HepG2 (cell line): ENCODE measurements around the gene STOM. TPM values are rescaled to one million over a fixed set of nuclear protein-coding genes. Genes with fewer than 3 reads are reported as not detected.
A peak's percentile ranks its signal among the peaks of the same experiment; 100 is the strongest.

Experiments
- CC2D1A ChIP-seq: sonication (generic); formaldehyde crosslinking; IDR thresholded peaks from 2 replicates; pipeline ENCODE4 v1.8.1; 2023; ENCODE audit warnings: mild to moderate bottlenecking, missing genetic modification reagents
- E2F1 ChIP-seq: sonication (generic); formaldehyde crosslinking; IDR thresholded peaks from 2 replicates; pipeline ENCODE4 v1.5.0; 2020; ENCODE audit warnings: missing genetic modification reagents
- GPN1 ChIP-seq: sonication (generic); formaldehyde crosslinking; IDR thresholded peaks from 2 replicates; pipeline ENCODE4 v1.5.1; 2020; ENCODE audit warnings: missing genetic modification reagents, borderline replicate concordance
- HOXA9 ChIP-seq: sonication (generic); formaldehyde crosslinking; IDR thresholded peaks from 2 replicates; pipeline ENCODE4 v1.8.1; 2022; ENCODE audit warnings: missing genetic modification reagents, mild to moderate bottlenecking, moderate library complexity, borderline replicate concordance
- IKZF4 ChIP-seq: sonication (generic); formaldehyde crosslinking; IDR thresholded peaks from 2 replicates; pipeline ENCODE4 v1.5.1; 2020; ENCODE audit warnings: borderline replicate concordance, mild to moderate bottlenecking, low read depth, missing genetic modification reagents; ENCODE audit errors: not compliant biosample characterization
- ISX ChIP-seq: sonication (generic); formaldehyde crosslinking; conservative IDR thresholded peaks from 2 replicates; pipeline ENCODE4 v1.5.0; 2020; ENCODE audit warnings: missing genetic modification reagents
- KDM6A ChIP-seq: IDR thresholded peaks from 2 replicates; pipeline ENCODE4 v1.6.1; 2016; ENCODE audit warnings: low read depth
- NFKB2 ChIP-seq: sonication (generic); formaldehyde crosslinking; IDR thresholded peaks from 2 replicates; pipeline ENCODE4 v1.4.0; 2020; ENCODE audit warnings: missing genetic modification reagents, borderline replicate concordance
- RBFOX2 ChIP-seq: fragments of 200-400 bp; formaldehyde crosslinking; IDR thresholded peaks from 2 replicates; pipeline ENCODE4 v1.6.1; 2017; ENCODE audit warnings: low read depth, mild to moderate bottlenecking, low read length
- RFX3 ChIP-seq: IDR thresholded peaks from 2 replicates; pipeline ENCODE4 v1.6.1; 2016; ENCODE audit warnings: missing biosample characterization, missing genetic modification reagents
- SP1 ChIP-seq, 2 experiments: fragments of 450-650 bp in 1 of 2; sonication (generic) in 1 of 2; formaldehyde crosslinking in 1 of 2; IDR thresholded peaks; 2 replicates each; pipeline versions ENCODE4 v1.4.0 to v1.6.1; 2016 to 2020; ENCODE audit warnings: missing genetic modification reagents in 1 of 2
- TOE1 ChIP-seq: sonication (generic); formaldehyde crosslinking; IDR thresholded peaks from 2 replicates; pipeline ENCODE4 v1.4.0; 2020; ENCODE audit warnings: mild to moderate bottlenecking, missing genetic modification reagents
- ZBTB42 ChIP-seq: sonication (generic); formaldehyde crosslinking; IDR thresholded peaks from 2 replicates; pipeline ENCODE4 v1.5.0; 2020; ENCODE audit warnings: mild to moderate bottlenecking, missing genetic modification reagents
- ZNF234 ChIP-seq: sonication (generic); formaldehyde crosslinking; conservative IDR thresholded peaks from 2 replicates; pipeline ENCODE4 v1.5.1; 2020; ENCODE audit warnings: mild to moderate bottlenecking, missing genetic modification reagents
- ZNF367 ChIP-seq: sonication (generic); formaldehyde crosslinking; IDR thresholded peaks from 2 replicates; pipeline ENCODE4 v1.4.0; 2020; ENCODE audit warnings: missing genetic modification reagents, borderline replicate concordance
- ZNF556 ChIP-seq: sonication (generic); formaldehyde crosslinking; IDR thresholded peaks from 2 replicates; pipeline ENCODE4 v1.4.0; 2020; ENCODE audit warnings: mild to moderate bottlenecking, missing genetic modification reagents, borderline replicate concordance
- ZNF749 ChIP-seq: sonication (generic); formaldehyde crosslinking; IDR thresholded peaks from 2 replicates; pipeline ENCODE4 v1.8.0; 2022; ENCODE audit warnings: mild to moderate bottlenecking, missing genetic modification reagents, moderate library complexity, borderline replicate concordance
- ZNF790 ChIP-seq: sonication (generic); formaldehyde crosslinking; IDR thresholded peaks from 2 replicates; pipeline ENCODE4 v1.8.0; 2022; ENCODE audit warnings: missing genetic modification reagents, mild to moderate bottlenecking, borderline replicate concordance
- ZNF878 ChIP-seq: sonication (generic); formaldehyde crosslinking; IDR thresholded peaks from 2 replicates; pipeline ENCODE4 v1.8.1; 2023; ENCODE audit warnings: mild to moderate bottlenecking, missing genetic modification reagents, moderate library complexity
- ZSCAN30 ChIP-seq: sonication (generic); formaldehyde crosslinking; IDR thresholded peaks from 2 replicates; pipeline ENCODE4 v1.5.0; 2020; ENCODE audit warnings: mild to moderate bottlenecking, missing genetic modification reagents
- polyA plus RNA-seq, 8 experiments: library from polyadenylated mRNA; depleted of rRNA in 3 of 8; stranded (reverse) in 7 of 8; unstranded in 1 of 8; fragments of >200 nt; fragmentation: Illumina TruSeq in 4 of 8; extraction: Trizol in 4 of 8; gene quantifications; 2 replicates each; pipeline versions ENCODE4 v1.2.1 to v1.2.3, GENCODE V29; 2011 to 2016; ENCODE audit warnings: low read depth in 4 of 8, missing spikeins in 1 of 8, mixed read lengths in 1 of 8; ENCODE audit not compliant: insufficient read depth in 1 of 8
- total RNA-seq, 5 experiments: library from RNA; depleted of rRNA; stranded (reverse); fragments of >200 nt; fragmentation: Illumina TruSeq; extraction: Trizol; gene quantifications; 2 replicates each; pipeline ENCODE4 v1.2.3, GENCODE V29; 2016; ENCODE audit warnings: low read depth in 1 of 5
- TF ChIP-seq, protein P1 (sequence below): sonication (generic); formaldehyde crosslinking; IDR thresholded peaks from 2 replicates; pipeline ENCODE4 v1.4.0; 2020; ENCODE audit warnings: missing genetic modification reagents
- TF ChIP-seq, protein P2 (sequence below): sonication (generic); formaldehyde crosslinking; IDR thresholded peaks from 2 replicates; pipeline ENCODE4 v1.4.0; 2020; ENCODE audit warnings: missing genetic modification reagents

Gene STOM
- total and polyA plus RNA-seq, 2 of the 13 experiments (the other 11 are each of a cell fraction or from before 2014, with no cell fraction given), result 43.6 to 165 TPM

GRCh38 chr9:121322037-121322736, 47.9 kb downstream of the STOM start (continued):
- TF ChIP-seq, protein P1, sequence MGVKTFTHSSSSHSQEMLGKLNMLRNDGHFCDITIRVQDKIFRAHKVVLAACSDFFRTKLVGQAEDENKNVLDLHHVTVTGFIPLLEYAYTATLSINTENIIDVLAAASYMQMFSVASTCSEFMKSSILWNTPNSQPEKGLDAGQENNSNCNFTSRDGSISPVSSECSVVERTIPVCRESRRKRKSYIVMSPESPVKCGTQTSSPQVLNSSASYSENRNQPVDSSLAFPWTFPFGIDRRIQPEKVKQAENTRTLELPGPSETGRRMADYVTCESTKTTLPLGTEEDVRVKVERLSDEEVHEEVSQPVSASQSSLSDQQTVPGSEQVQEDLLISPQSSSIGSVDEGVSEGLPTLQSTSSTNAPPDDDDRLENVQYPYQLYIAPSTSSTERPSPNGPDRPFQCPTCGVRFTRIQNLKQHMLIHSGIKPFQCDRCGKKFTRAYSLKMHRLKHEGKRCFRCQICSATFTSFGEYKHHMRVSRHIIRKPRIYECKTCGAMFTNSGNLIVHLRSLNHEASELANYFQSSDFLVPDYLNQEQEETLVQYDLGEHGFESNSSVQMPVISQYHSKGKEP, result no peak
- TF ChIP-seq IKZF4 (CRISPR knock-in tag), result no peak
- no peak for TF ChIP-seq CC2D1A
- TF ChIP-seq SP1 (IDR thresholded peaks at IDR 0.05), result no peak
- TF ChIP-seq SP1 (CRISPR knock-in tag; IDR thresholded peaks at IDR 0.05), result peak; percentile 44; the same call in 1 of the 2 replicates
- no peak for TF ChIP-seq ZBTB42
- no peak for TF ChIP-seq ZSCAN30 (CRISPR knock-in tag)
- TF ChIP-seq ISX (CRISPR knock-in tag), result no peak
- TF ChIP-seq, protein P2, sequence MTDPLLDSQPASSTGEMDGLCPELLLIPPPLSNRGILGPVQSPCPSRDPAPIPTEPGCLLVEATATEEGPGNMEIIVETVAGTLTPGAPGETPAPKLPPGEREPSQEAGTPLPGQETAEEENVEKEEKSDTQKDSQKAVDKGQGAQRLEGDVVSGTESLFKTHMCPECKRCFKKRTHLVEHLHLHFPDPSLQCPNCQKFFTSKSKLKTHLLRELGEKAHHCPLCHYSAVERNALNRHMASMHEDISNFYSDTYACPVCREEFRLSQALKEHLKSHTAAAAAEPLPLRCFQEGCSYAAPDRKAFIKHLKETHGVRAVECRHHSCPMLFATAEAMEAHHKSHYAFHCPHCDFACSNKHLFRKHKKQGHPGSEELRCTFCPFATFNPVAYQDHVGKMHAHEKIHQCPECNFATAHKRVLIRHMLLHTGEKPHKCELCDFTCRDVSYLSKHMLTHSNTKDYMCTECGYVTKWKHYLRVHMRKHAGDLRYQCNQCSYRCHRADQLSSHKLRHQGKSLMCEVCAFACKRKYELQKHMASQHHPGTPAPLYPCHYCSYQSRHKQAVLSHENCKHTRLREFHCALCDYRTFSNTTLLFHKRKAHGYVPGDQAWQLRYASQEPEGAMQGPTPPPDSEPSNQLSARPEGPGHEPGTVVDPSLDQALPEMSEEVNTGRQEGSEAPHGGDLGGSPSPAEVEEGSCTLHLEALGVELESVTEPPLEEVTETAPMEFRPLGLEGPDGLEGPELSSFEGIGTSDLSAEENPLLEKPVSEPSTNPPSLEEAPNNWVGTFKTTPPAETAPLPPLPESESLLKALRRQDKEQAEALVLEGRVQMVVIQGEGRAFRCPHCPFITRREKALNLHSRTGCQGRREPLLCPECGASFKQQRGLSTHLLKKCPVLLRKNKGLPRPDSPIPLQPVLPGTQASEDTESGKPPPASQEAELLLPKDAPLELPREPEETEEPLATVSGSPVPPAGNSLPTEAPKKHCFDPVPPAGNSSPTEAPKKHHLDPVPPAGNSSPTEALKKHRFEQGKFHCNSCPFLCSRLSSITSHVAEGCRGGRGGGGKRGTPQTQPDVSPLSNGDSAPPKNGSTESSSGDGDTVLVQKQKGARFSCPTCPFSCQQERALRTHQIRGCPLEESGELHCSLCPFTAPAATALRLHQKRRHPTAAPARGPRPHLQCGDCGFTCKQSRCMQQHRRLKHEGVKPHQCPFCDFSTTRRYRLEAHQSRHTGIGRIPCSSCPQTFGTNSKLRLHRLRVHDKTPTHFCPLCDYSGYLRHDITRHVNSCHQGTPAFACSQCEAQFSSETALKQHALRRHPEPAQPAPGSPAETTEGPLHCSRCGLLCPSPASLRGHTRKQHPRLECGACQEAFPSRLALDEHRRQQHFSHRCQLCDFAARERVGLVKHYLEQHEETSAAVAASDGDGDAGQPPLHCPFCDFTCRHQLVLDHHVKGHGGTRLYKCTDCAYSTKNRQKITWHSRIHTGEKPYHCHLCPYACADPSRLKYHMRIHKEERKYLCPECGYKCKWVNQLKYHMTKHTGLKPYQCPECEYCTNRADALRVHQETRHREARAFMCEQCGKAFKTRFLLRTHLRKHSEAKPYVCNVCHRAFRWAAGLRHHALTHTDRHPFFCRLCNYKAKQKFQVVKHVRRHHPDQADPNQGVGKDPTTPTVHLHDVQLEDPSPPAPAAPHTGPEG (CRISPR knock-in tag), result no peak
- TF ChIP-seq ZNF749 (CRISPR knock-in tag), result no peak
- peak; percentile 19; the same call in 1 of the 2 replicates for TF ChIP-seq RBFOX2
- no peak for TF ChIP-seq ZNF790 (CRISPR knock-in tag)
- no peak for TF ChIP-seq NFKB2
- peak; percentile 65 for TF ChIP-seq KDM6A (CRISPR knock-in tag)
- no peak for TF ChIP-seq ZNF234 (CRISPR knock-in tag)
- TF ChIP-seq ZNF556 (CRISPR knock-in tag), result no peak
- no peak for TF ChIP-seq ZNF367 (CRISPR knock-in tag)
- TF ChIP-seq TOE1 (CRISPR knock-in tag), result peak; percentile 81; the same call in 1 of the 2 replicates
- no peak for TF ChIP-seq E2F1 (CRISPR knock-in tag)
- no peak for TF ChIP-seq GPN1 (CRISPR knock-in tag)
- peak; percentile 79; the same call in 1 of the 2 replicates for TF ChIP-seq ZNF878 (CRISPR knock-in tag)
- no peak for TF ChIP-seq RFX3 (CRISPR knock-in tag)
- no peak for TF ChIP-seq HOXA9 (CRISPR knock-in tag)
